Testis (tissue), 3 donors: ENCODE measurements around the gene WNT2B. TPM values are rescaled to one million over a fixed set of nuclear protein-coding genes. Genes with fewer than 3 reads are reported as not detected.

Source experiments
- DNase-seq: peaks from one replicate; pipeline ENCODE4 v3.0.0-alpha.2; 2019
- H3K27ac ChIP-seq, 2 donors: fragments of 200-600 bp; sonication (generic); one replicate each; pipeline ENCODE4 v1.5.1; 2019
- H3K27me3 ChIP-seq: fragments of 200-600 bp; sonication (generic); one replicate; pipeline ENCODE4 v1.5.1; 2019
- H3K36me3 ChIP-seq: fragments of 200-600 bp; sonication (generic); one replicate; pipeline ENCODE4 v1.5.1; 2017; ENCODE audit warnings: low read depth; ENCODE audit errors: missing control alignments
- H3K4me1 ChIP-seq: fragments of 200-600 bp; sonication (generic); one replicate; pipeline ENCODE4 v1.5.1; 2019
- H3K4me3 ChIP-seq, 2 donors: fragments of 200-600 bp; sonication (generic); one replicate each; pipeline ENCODE4 v1.5.1; 2017 to 2019
- H3K9me3 ChIP-seq: fragments of 200-600 bp; sonication (generic); one replicate; pipeline ENCODE4 v1.5.1; 2017
- CTCF ChIP-seq, 3 experiments: fragments of 450-650 bp in 2 of 3; fragments of 200-600 bp in 1 of 3; sonication (generic) in 1 of 3; IDR thresholded peaks; one replicate each; pipeline ENCODE4 v1.5.1; 2016 to 2019; ENCODE audit warnings: antibody characterized with exemption in 3 of 3, mild to moderate bottlenecking in 2 of 3, moderate library complexity in 1 of 3
- POLR2A ChIP-seq: fragments of 450-650 bp; IDR thresholded peaks from one replicate; pipeline ENCODE4 v1.6.1; 2017; ENCODE audit warnings: antibody characterized with exemption, mild to moderate bottlenecking, moderate library complexity
- WGBS, 2 donors: methylation state at CpG; one replicate each; pipeline ENCODE4 v1.1.5; 2018; 5-methylcytosine and 5-hydroxymethylcytosine counted together
- intact Hi-C: fragments of 100-400 bp; cut with DNase I; formaldehyde crosslinking; loops from one replicate; pipeline ENCODE4 v1.15.1; 2023; ENCODE audit warnings: low total_unique reads
- polyA plus RNA-seq: library from polyadenylated mRNA; stranded (reverse); fragments of 350-450 nt; fragmentation: Illumina TruSeq; extraction: RNeasy Lipid Tissue Mini Kit (QIAGEN cat#74804); gene quantifications from one replicate; pipeline ENCODE4 v1.2.3, GENCODE V29; 2014; ENCODE audit warnings: low read depth, low replicate concordance; ENCODE audit not compliant: insufficient read depth
- total RNA-seq, 2 donors: library from RNA; depleted of rRNA; stranded (reverse); fragments of >200 nt; gene quantifications; one replicate each; pipeline ENCODE4 v1.2.3, GENCODE V29; 2016

Gene WNT2B
- total and polyA plus RNA-seq, 3 donors from 2014 or later: 9.1 to 14.7 (median 10.6) TPM

GRCh38 chr1:112533029-112533428 lies 24.3 kb downstream of the WNT2B start:
- Histone ChIP-seq H3K27me3 (no peaks in the 10 kb centered on the region), H3K4me3 (no peak overlapping the region), H3K36me3 (no peaks in the 10 kb centered on the region), H3K4me1 (peaks cover 3% of the 10 kb centered on the region), H3K27ac (no peak overlapping the region), H3K9me3 (no peaks in the 10 kb centered on the region)
- TF ChIP-seq POLR2A (no peak), CTCF (IDR thresholded peaks at IDR 0.05) (no peak)
- WGBS, 2 donors: 94 to 95% methylated on average over 6 of the region's 6 CpGs
- DNase-seq: no peak
- intact Hi-C loops: no loop called here

- Histone ChIP-seq H3K4me3 (no peak overlapping the region), H3K36me3 (no peaks in the 10 kb centered on the region), H3K4me1 (peaks cover 3% of the 10 kb centered on the region), H3K27me3 (no peaks in the 10 kb centered on the region), H3K9me3 (no peaks in the 10 kb centered on the region), H3K27ac (no peak overlapping the region)
- no peak for DNase-seq
- no peak for TF ChIP-seq POLR2A
- no peak for TF ChIP-seq CTCF (IDR thresholded peaks at IDR 0.05)
- WGBS, 2 donors: 29 to 53% methylated on average over 2 of the region's 2 CpGs
- intact Hi-C loops: no loop called here
These were observed 27.8 kb downstream of the WNT2B start for GRCh38 chr1:112536561-112536960.

GRCh38 chr1:112537456-112537855 lies 28.7 kb downstream of the WNT2B start:
- intact Hi-C loops: no loop called here
- no peaks in the 10 kb centered on the region for H3K27me3 ChIP-seq
- H3K36me3 ChIP-seq: no peaks in the 10 kb centered on the region
- TF ChIP-seq POLR2A (no peak), CTCF (IDR thresholded peaks at IDR 0.05) (no peak)
- H3K4me1 ChIP-seq: peaks cover 3% of the 10 kb centered on the region
- H3K27ac ChIP-seq: no peak overlapping the region
- DNase-seq: no peak
- no peak overlapping the region for H3K4me3 ChIP-seq
- H3K9me3 ChIP-seq: no peaks in the 10 kb centered on the region

GRCh38 chr1:112538883-112539282 lies 30.1 kb downstream of the WNT2B start:
- 81 to 89% methylated on average over 3 of the region's 3 CpGs for WGBS, 2 donors
- H3K4me1 ChIP-seq: peaks cover 3% of the 10 kb centered on the region
- no peaks in the 10 kb centered on the region for H3K36me3 ChIP-seq

More at GRCh38 chr1:112538883-112539282, 30.1 kb downstream of the WNT2B start:
- TF ChIP-seq POLR2A (no peak), CTCF (IDR thresholded peaks at IDR 0.05) (no peak)
- Histone ChIP-seq H3K27me3 (no peaks in the 10 kb centered on the region), H3K4me3 (no peak overlapping the region), H3K9me3 (no peaks in the 10 kb centered on the region), H3K27ac (no peak overlapping the region)
- intact Hi-C loops: no loop called here
- DNase-seq: no peak
